ENCODE results near the gene ACSM3. TPM values are rescaled to one million over a fixed set of nuclear protein-coding genes. Genes with fewer than 3 reads are reported as not detected.
"Not testable (repeated sequence)": the region's sequence is repeated elsewhere in the genome, so short reads cannot be mapped to it uniquely, and the experiment has no call there.

The ACSM3 gene
- total and polyA plus RNA-seq, 2 donors (not counting 3 experiments of a cell fraction or from before 2014, with no cell fraction given) = 23.7 to 37.3 TPM

DNA sequence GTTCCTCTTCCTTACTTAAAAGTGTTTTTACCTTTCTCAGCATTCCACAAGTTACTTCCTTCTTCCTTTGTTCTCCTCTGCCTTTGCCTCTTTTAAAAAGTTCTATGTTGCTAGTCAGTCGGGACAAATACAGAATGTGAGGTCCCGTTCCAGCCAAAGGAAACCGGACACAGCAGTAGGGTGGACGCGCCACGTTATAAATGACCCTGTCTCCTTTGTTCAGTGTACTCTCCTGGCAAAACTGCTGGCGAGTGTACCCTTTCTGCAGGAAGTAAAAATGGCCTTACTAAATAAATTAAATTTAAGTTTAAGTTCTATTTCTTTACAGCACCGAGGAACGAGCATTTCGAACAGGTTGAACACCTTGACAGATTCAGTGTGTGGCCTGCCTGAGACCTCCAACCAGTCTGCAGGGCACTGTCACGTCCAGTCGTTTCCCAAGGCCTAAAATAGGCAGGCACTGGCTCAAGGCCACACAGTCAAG is 41.9 kb downstream of the ACSM3 start:
- intact Hi-C loops (cut with micrococcal nuclease) = loop anchor here (1.0 to 5.0 kb wide), 3 partner anchors 64 to 279 kb away; partner anchors contain the start of genes DCUN1D3, LYRM1 and THUMPD1

DNA sequence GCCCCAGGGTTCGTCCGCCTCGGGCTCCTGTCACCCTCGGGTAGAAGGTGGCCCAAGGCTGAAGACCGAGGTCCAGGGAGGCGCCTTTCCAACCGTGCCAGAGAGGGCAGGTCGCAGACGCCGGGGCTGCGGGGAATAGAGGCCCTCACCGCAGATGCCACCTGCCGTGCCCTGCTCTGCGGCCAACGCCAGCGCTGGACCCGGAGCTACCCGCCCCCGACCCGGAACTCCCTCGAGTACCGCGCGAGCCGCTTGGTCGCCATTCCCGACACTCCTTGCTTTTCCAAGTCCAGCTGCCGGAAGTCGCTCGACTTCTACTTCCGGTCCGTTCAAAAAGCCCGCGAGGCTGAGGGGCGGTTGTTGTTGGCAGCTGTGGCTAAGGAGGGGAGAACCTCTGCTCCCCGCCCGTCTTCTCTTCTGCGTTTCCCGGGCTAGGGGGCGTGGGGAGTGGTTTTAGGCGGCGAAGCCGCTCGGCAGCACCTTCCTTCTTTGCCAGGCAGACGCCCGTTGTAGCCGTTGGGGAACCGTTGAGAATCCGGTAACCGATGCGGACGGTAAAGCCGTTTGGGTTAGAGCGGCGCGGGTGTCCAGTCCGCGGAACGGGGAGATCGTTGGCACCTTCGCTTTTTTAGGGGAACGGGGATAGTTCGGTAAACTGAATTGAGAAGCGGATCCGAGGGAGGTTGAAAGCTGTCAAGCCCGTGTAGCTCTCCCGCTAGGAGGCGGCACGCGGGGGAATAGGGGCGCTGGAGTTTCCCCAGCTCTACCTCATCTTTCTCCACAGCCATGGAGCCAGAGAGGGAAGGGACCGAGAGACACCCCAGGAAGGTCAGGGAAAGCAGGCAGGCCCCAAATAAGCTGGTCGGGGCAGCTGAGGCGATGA is 42.6 kb downstream of the ACSM3 start, which contains the start of the genes ERI2 and REXO5:
Gene ERI2, minus strand, starts transcription at position 305 of the 883 bp plus-strand sequence. Its CDS starts 42 bp downstream, at position 263.
Gene REXO5, plus strand, starts transcription at position 360 of the 883 bp plus-strand sequence. Its CDS starts 427 bp downstream, at position 787.
- FAIRE-seq (peak; percentile 88), DNase-seq (ENCODE audit: low read depth, low spot score) (peak; percentile 94)
- H3K9me3 ChIP-seq (replicated peaks; ENCODE audit: control insufficient read depth, insufficient read depth, low read length) = no peaks in the 10 kb centered on the region
- ChIA-PET POLR2A (interaction anchor here (0.6 to 1.6 kb wide), 3 partner anchors 48 to 191 kb away, joined by 3 read pairs; no protein-coding TSS in a partner anchor), CTCF (interaction anchor here (0.6 to 3.0 kb wide), 19 partner anchors 9 to 495 kb away, joined by 3 to 15 read pairs (median 4); no protein-coding TSS in a partner anchor)
- no peaks in the 10 kb centered on the region for H3K36me3 ChIP-seq (ENCODE audit: control insufficient read depth in 2 of 2, extremely low read depth in 1 of 2, insufficient read depth in 2 of 2, low read length in 2 of 2)
- dilution Hi-C loops (cut with MboI; ENCODE audit: extremely low pct_ligation_motif_present, low sequenced_read_pairs) = no loop called here
- H3K4me2 ChIP-seq (ENCODE audit: insufficient read depth, low read length) = peak within 1 kb of the TSS; percentile 44
- peak within 1 kb of the TSS; percentile 50 for H2AFZ ChIP-seq (ENCODE audit: low read depth, low read length)
- peaks cover 8% of the 10 kb centered on the region for H3K4me1 ChIP-seq (ENCODE audit: control insufficient read depth, extremely low read depth, insufficient read depth, low read length)
- intact Hi-C loops (cut with micrococcal nuclease) = loop anchor here (1.0 to 5.0 kb wide), 4 partner anchors 65 to 352 kb away; partner anchors contain the start of genes DCUN1D3, LDAF1, LYRM1 and THUMPD1
- TF ChIP-seq MYC (IDR thresholded peaks at IDR 0.05; ENCODE audit: low read depth, low read length) = no peak
- TF ChIP-seq FOS (IDR thresholded peaks at IDR 0.05; ENCODE audit: borderline replicate concordance, insufficient read depth, low read length) = no peak
- peak; percentile 91 for TF ChIP-seq POLR2AphosphoS5 (IDR thresholded peaks at IDR 0.05; ENCODE audit: insufficient read depth, low read depth, low read length)
- TF ChIP-seq EZH2 (IDR thresholded peaks at IDR 0.05; ENCODE audit: borderline replicate concordance, low read depth, low read length, severe bottlenecking) = no peak
- TF ChIP-seq GATA2 (IDR thresholded peaks at IDR 0.05; ENCODE audit: insufficient read depth, insufficient read length, low read depth, low read length) = no peak
- peak; percentile 1 for TF ChIP-seq MAX (IDR thresholded peaks at IDR 0.05; ENCODE audit: insufficient read depth, insufficient read length)
- peak; percentile 76 for TF ChIP-seq POLR2A (IDR thresholded peaks at IDR 0.05; ENCODE audit: low read depth, low read length)
- TF ChIP-seq, protein P1, sequence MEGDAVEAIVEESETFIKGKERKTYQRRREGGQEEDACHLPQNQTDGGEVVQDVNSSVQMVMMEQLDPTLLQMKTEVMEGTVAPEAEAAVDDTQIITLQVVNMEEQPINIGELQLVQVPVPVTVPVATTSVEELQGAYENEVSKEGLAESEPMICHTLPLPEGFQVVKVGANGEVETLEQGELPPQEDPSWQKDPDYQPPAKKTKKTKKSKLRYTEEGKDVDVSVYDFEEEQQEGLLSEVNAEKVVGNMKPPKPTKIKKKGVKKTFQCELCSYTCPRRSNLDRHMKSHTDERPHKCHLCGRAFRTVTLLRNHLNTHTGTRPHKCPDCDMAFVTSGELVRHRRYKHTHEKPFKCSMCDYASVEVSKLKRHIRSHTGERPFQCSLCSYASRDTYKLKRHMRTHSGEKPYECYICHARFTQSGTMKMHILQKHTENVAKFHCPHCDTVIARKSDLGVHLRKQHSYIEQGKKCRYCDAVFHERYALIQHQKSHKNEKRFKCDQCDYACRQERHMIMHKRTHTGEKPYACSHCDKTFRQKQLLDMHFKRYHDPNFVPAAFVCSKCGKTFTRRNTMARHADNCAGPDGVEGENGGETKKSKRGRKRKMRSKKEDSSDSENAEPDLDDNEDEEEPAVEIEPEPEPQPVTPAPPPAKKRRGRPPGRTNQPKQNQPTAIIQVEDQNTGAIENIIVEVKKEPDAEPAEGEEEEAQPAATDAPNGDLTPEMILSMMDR (IDR thresholded peaks at IDR 0.05; ENCODE audit: extremely low read depth in 1 of 2, insufficient read depth in 1 of 2, low read depth in 1 of 2, low read length in 2 of 2) = peak; percentile 36 to 66
- no peak for TF ChIP-seq JUN (IDR thresholded peaks at IDR 0.05; ENCODE audit: borderline replicate concordance, insufficient read depth, insufficient read length, low read depth)
- no peaks in the 10 kb centered on the region for H3K79me2 ChIP-seq (ENCODE audit: control insufficient read depth, insufficient read depth, low read length)
- H3K27me3 ChIP-seq (ENCODE audit: control insufficient read depth in 2 of 2, insufficient read depth in 2 of 2, low read length in 2 of 2) = no peaks in the 10 kb centered on the region
- H3K9ac ChIP-seq (replicated peaks; ENCODE audit: extremely low read depth, insufficient read depth, low read length) = peak within 1 kb of the TSS; percentile 78
- BruUV-seq (replicated peaks) = TSS peak; percentile 72
- no peaks in the 10 kb centered on the region for H4K20me1 ChIP-seq (replicated peaks; ENCODE audit: control insufficient read depth, extremely low read depth, insufficient read depth, low read length)
- no peaks in the 10 kb centered on the region for H3K9me1 ChIP-seq (replicated peaks; ENCODE audit: control insufficient read depth, extremely low read depth, insufficient read depth, low read length)
- peak within 1 kb of the TSS; percentile 44 to 68 (median 50) for H3K4me3 ChIP-seq (replicated peaks in 1 of 3; ENCODE audit: insufficient read depth in 1 of 3, low read depth in 1 of 3, low read length in 3 of 3)
- H3K27ac ChIP-seq (ENCODE audit: insufficient read depth, low read depth, low read length) = peak within 1 kb of the TSS; percentile 49

More for the DNA sequence above, 41.9 kb downstream of the ACSM3 start:
- ChIA-PET CTCF (interaction anchor here (1.4 to 3.0 kb wide), 8 partner anchors 10 to 495 kb away, joined by 5 to 15 read pairs (median 8); no protein-coding TSS in a partner anchor), POLR2A (interaction anchor here (1.6 kb wide), 1 partner anchor 99 kb away, joined by 3 read pairs; no protein-coding TSS in a partner anchor)
- H3K9me3 ChIP-seq (replicated peaks; ENCODE audit: control insufficient read depth, insufficient read depth, low read length); H3K36me3 ChIP-seq (ENCODE audit: control insufficient read depth in 2 of 2, extremely low read depth in 1 of 2, insufficient read depth in 2 of 2, low read length in 2 of 2); H3K4me1 ChIP-seq (ENCODE audit: control insufficient read depth, extremely low read depth, insufficient read depth, low read length); H4K20me1 ChIP-seq (replicated peaks; ENCODE audit: control insufficient read depth, extremely low read depth, insufficient read depth, low read length); H3K79me2 ChIP-seq (ENCODE audit: control insufficient read depth, insufficient read depth, low read length); DNase-seq (ENCODE audit: low read depth, low spot score); dilution Hi-C loops (cut with MboI; ENCODE audit: extremely low pct_ligation_motif_present, low sequenced_read_pairs); H3K27me3 ChIP-seq (ENCODE audit: control insufficient read depth in 2 of 2, insufficient read depth in 2 of 2, low read length in 2 of 2); H3K9me1 ChIP-seq (replicated peaks; ENCODE audit: control insufficient read depth, extremely low read depth, insufficient read depth, low read length): not testable (repeated sequence)
- peak overlapping the region; percentile 5 to 68 (median 50) for H3K4me3 ChIP-seq (replicated peaks in 1 of 3; ENCODE audit: insufficient read depth in 1 of 3, low read depth in 1 of 3, low read length in 3 of 3)
- peak overlapping the region; percentile 44 for H3K4me2 ChIP-seq (ENCODE audit: insufficient read depth, low read length)
- peak; percentile 67 for FAIRE-seq
- BruUV-seq (replicated peaks) = TSS peak; percentile 75
- peak overlapping the region; percentile 29 for H3K27ac ChIP-seq (ENCODE audit: insufficient read depth, low read depth, low read length)
- H3K9ac ChIP-seq (replicated peaks; ENCODE audit: extremely low read depth, insufficient read depth, low read length) = peak overlapping the region; percentile 78
- H2AFZ ChIP-seq (ENCODE audit: low read depth, low read length) = peak overlapping the region; percentile 50

All from endothelial cell of umbilical vein (primary cell).